Measurements from ENCODE around the gene USP10.

The USP10 gene

GRCh38 chr16:84828322-84828721 is 128.5 kb downstream of the USP10 start:
- H3K4me3 ChIP-seq (ENCODE audit: low read depth, low read length): no peak overlapping the region
- H3K36me3 ChIP-seq (ENCODE audit: control insufficient read depth in 2 of 2, insufficient read depth in 1 of 2, low read length in 2 of 2): no peaks in the 10 kb centered on the region
- TF ChIP-seq ZNF354C (tag by site-specific recombination; IDR thresholded peaks at IDR 0.05; ENCODE audit: borderline replicate concordance, low read depth) (no peak), ZNF785 (tag by site-specific recombination; IDR thresholded peaks at IDR 0.05) (no peak), ZBTB48 (tag by site-specific recombination; IDR thresholded peaks at IDR 0.05) (no peak), ELK4 (IDR thresholded peaks at IDR 0.05; ENCODE audit: borderline replicate concordance, low read depth, low read length) (no peak), ZIC2 (tag by site-specific recombination; IDR thresholded peaks at IDR 0.05) (no peak), ZNF600 (tag by site-specific recombination; IDR thresholded peaks at IDR 0.05) (no peak), ZNF223 (tag by site-specific recombination; IDR thresholded peaks at IDR 0.05) (no peak), ZNF561 (tag by site-specific recombination; IDR thresholded peaks at IDR 0.05; ENCODE audit: borderline replicate concordance) (no peak), ZNF837 (tag by site-specific recombination; IDR thresholded peaks at IDR 0.05) (no peak), ZNF792 (tag by site-specific recombination; IDR thresholded peaks at IDR 0.05) (no peak), ZNF473 (tag by site-specific recombination; IDR thresholded peaks at IDR 0.05) (no peak), ZNF48 (tag by site-specific recombination; IDR thresholded peaks at IDR 0.05) (no peak), ZNF677 (tag by site-specific recombination; IDR thresholded peaks at IDR 0.05) (no peak), ZBTB8A (tag by site-specific recombination; IDR thresholded peaks at IDR 0.05) (no peak)
- no peaks in the 10 kb centered on the region for H3K4me1 ChIP-seq (ENCODE audit: control insufficient read depth, insufficient read depth, low read length)
- H3K27ac ChIP-seq (ENCODE audit: extremely low read depth, low read depth, low read length): no peak overlapping the region
- H3K9me3 ChIP-seq (ENCODE audit: control insufficient read depth, insufficient read depth, low read depth, low read length): no peaks in the 10 kb centered on the region
- POLR2A ChIA-PET: no interaction called here
- CTCF ChIA-PET: interaction anchor here (0.6 kb wide), 1 partner anchor 156 kb away, joined by 3 read pairs; no protein-coding TSS in a partner anchor

All from HEK293 (cell line).